ENCODE measurements around the gene COMMD3.
"Not testable (repeated sequence)": the region's sequence is repeated elsewhere in the genome, so short reads cannot be mapped to it uniquely, and the experiment has no call there.

The COMMD3 gene

DNA sequence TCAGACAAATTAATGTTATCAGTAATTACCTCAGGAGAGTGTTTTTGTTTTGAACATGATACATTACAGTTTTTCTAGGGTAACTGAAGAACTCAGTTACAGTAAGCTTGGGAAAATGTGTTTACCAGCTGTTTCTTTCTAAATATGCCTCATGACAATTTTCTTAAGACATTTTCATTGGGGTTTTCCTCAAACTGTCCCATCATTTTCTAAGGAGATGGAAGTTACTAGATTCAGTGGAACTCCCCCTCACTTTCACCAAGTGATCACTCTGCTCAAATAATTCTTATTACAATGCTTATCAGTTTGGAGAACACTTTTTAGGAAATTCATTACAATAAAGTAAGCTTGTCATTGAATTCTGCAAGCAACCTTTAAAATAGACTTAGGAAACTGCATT, 22.7 kb downstream of the COMMD3 start:
- DNase-seq (ENCODE audit: low read depth in 2 of 2): no peak

DNA sequence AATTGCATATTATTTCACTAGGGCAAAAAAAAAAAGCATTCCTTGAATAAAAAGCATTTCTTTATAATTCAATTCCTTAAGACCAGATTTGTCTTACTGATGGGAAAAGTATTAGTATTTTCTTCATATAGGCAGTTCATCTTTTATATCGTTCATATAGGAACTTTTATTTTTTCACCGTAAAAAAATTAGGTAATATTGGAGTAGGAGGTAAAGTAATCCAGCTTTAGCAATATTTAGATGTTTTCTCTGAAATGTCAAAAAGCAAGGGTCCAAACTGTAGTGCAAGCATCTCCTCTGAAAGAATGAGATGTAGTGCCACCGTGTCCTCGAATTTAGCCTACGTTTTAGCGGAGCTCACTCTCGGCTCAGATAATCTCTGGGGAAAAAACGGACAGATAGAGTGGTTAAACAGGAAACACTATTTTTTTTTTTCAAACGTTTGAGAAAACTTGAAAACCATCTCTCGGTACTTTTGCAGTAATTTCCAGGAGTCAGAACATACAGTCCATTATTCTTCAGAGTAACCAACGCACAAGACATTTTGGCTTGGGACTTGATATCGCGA, 23.7 kb downstream of the COMMD3 start:
- DNase-seq (ENCODE audit: low read depth in 2 of 2): no peak

DNA sequence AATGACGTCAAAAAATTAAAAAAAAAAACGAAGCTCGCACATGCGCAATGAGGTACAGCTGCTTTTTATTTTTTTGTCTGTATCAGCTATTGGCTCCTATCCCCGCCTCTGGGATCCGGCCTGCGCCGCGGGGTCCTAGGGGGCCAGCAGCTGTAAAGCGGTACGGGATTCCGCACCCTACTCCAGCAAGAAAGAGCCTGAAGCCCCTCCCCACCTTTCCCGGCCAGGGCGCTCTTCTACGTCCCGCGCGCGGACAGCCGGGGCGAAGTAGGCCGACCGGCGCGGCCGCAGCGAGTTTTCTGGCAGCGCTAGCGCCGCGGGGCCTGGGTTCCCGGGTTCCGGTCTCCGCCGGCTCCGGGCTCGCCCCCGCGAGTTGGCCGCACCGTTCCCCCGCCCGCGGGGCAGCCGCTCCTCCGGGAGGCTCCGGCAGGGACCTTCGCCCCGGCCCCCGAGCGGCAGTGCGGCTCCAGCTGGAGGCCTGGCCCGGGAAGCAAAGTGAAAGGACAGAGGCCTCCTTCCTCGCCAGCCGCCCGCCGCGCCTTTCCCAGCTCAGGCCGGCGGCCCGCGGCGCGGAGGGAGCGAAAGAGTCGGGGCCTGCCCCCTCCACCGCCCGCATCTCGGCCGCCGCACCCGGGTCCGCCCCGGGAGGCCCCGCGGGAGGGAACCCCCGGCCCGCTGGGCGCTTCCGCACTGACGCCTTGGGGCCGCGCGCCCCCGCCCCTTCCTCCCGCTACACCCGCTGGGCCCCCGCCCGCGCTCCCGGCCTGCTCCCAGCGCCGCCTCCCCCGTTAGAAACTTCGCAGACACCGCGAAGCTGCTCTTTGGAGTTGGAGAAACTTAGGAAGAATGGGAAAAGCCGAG, 24.4 kb downstream of the COMMD3 start:
- DNase-seq (ENCODE audit: low read depth in 2 of 2): peak in 1 of 2 donors; percentile 47

DNA sequence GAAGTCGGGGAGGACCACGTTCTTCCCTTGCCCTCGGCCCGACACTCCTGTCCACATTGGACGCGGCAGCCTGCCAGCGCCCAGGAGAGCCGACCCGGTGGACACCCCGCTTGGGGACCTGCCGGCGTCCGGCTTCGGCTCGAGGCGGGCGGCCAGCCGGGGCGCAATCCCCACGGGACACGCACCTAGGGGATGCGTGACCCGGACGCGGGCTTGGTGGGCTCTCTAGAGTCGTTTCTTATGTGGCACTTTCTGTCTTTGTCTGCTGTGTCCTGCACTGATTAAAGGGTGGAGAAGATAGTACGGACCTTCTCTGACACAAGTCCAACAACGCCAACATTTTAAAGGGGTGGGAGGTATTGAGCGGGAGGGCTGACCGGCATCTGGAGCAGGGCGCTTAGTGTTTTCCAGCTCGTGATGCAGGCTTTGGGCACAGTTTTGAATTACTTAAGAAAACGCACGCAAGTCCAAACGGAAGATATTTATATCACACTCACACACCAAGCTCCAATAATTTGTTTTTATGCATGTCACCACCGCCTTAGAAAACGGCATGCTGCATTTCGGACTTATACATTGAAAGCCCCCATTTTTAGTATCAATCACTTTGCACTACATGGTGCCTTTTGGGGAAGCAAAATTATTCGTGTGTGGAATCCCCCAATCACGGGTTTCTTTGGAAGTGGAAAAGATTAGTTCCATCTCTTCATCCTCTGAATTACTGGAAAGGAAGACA, 25.2 kb downstream of the COMMD3 start:
- DNase-seq (ENCODE audit: low read depth in 2 of 2): no peak

DNA sequence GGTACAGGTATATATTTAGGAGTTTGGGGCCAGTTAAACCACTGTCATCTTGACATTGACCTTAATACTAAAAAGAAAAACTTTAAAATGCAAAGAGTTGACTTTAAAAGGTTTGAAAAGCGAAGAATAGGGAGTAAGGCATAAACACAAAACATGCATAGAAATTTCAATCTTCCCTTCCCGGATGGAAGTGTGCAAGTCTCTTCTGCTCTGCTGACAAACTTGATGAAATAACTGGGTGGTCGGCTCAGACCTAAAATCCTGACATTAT, 25.7 kb downstream of the COMMD3 start:
- DNase-seq (ENCODE audit: low read depth in 2 of 2): no peak

DNA sequence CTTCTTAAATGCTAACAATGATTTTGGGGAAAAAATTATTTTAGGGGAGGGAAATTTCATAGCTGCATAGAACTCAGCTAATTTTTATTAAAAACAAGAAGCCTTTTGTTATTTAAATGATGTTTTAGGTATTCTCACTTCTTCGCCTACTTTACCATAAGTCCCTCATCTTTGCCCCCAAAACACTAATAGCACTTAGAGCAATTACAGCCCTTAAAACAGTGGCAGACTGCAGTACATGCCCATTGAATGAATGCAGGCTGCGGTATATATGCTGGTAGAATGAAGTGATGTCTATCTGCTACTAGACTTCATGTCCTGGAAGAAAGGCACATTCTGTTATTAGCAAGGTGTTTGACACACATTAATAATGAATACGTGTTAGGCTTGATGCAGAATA, 26.2 kb downstream of the COMMD3 start:
- DNase-seq (ENCODE audit: low read depth in 2 of 2): no peak

DNA sequence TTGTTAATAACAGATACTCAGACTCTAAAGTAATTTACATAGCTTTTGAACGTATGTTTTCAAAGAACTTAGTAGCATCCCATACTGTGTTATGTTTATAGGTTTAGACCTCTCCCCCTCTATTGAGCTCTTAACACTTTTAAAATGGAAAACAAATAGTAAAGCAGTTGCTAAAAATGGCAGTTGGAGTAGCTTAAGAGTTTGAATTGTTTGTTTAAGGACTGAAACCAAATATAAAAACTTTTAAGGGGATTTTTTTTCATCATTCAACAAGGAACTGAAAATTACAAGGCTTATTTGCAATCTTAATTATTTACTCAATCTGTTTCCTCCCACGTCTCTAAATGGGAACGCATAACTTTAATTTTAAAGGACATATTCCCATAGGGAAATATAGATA, 27.5 kb downstream of the COMMD3 start:
- no peak for DNase-seq (ENCODE audit: low read depth in 2 of 2)

DNA sequence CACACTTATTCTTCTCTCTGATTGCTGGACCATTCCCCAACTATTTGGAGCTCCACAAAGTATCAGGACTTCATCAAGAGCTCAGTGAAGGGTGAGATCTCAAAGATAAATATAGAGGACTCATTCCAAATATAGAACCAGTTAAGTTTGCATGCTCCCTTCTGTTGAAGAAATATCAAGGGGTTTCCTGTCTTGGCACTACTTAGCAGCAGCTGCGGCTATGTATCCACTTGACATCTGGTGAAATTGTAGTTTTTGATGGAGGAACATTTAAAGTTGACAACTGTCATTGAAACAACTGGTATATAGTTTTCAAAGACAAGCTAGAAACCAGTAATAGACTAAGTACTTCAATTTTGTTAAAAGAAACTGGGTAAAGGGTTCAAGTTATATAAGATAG, 28.1 kb downstream of the COMMD3 start:
- no peak for DNase-seq (ENCODE audit: low read depth in 2 of 2)

DNA sequence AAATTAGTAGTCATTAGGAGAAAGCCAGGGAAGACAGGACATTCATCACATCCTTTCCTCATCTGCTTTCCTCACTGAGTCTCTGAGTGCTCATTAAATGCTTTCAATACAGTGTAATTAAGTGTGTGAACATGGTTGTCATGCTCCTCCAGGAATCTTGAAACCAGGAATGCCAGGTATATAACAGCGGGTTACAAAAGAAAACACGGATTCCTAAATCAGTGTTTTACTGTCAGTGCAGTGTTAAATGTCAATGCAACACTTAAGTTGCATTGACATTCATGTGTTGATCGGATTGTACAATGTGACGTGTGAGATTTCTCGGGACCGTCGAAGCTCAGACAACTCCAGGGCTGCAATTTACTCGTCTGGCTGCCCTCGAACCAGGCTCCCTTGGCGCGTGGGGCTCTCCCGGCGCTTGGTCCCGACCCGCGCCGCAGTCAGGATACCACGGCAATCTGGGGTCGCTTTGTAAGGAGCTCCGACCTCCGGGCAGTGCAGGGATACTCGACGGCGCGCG, 28.7 kb downstream of the COMMD3 start:
- DNase-seq (ENCODE audit: low read depth in 2 of 2): no peak

DNA sequence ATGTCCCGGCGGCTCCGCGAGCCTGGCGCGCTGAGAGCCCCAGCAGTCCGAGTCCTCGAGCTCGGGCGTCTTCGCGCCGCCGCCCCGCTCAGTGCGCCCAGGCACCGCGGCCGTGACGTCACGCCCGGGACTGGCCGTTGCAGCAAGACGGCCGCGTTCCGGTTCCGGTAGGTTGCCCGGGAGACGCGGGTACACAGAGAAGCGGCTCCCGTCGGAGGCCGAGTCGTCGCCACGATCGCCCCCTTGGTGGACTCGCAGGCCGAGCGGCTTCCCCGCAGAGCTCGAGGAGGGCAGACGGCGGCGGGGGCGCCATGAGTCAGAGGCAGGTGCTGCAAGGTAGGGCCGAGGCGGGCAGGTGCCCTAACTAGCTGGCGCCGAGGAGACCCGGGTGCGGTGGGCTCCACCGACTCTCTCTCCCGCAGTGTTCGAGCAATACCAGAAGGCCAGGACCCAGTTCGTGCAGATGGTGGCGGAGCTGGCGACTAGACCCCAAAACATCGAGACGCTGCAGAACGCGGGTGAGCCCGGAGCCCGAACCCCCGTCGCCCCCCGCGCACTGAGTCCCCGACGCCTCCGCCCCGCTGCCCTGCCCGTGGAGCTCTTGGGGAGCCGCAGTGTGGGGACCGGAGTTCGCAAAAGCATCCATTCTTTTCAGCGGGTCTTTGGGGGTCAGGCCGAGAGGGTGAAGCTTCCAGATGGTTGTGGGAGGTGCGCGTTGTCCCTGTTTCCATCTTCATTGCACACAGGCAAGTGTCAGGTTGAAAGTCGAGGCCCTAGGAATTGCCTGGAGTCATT, 29.3 kb downstream of the COMMD3 start, which contains the start of gene SPAG6:
TSS of gene SPAG6 (plus strand) at position 196 of the 795 bp plus-strand sequence. CDS start at position 312, 116 bp downstream.
- peak; percentile 42 to 56 for DNase-seq (ENCODE audit: low read depth in 2 of 2)

DNA sequence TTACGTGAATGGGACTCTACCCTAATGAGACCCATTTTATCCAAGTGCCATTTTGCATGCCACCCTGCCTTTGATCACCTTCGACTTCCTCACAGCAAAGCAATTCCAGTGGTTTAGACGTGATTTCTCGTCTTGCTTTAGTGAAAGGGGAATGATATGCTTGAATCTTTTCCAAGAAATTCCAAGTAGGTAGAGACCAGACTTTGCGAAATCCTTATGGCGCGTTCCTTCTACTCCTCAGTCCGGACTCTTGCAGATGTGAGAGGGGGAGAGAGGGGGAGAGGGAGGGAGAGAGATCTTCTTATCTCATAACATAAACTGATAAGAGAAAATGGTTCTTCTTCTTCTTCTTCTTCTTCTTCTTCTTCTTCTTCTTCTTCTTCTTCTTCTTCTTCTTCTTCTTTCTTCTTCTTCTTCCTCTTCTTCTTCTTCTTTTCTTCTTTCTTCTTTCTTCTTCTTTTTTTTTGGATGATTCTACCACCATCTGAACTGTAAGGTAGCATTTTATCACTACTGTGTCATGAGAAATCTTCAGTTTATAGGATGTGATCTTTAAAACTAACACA, 30.0 kb downstream of the COMMD3 start:
- DNase-seq (ENCODE audit: low read depth in 2 of 2): no peak

DNA sequence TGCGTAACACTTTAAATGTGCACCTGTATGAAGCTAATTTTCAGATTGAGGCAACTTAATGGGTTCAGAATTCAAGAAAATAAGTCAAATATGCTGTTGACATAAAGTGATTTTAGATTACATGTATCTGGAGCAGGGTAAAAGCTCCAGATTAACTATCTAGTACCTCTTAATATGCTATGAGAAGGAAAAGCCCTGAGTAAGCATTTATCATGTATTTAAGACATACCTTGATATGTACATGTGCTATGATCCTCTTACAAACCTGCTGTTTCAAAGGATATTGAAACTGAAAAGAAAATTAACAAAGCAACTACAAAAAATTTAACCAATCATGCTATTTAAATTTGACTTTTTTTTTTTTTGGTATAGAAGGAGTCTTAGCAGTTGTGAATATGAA, 33.6 kb downstream of the COMMD3 start:
- DNase-seq (ENCODE audit: low read depth in 2 of 2): no peak

DNA sequence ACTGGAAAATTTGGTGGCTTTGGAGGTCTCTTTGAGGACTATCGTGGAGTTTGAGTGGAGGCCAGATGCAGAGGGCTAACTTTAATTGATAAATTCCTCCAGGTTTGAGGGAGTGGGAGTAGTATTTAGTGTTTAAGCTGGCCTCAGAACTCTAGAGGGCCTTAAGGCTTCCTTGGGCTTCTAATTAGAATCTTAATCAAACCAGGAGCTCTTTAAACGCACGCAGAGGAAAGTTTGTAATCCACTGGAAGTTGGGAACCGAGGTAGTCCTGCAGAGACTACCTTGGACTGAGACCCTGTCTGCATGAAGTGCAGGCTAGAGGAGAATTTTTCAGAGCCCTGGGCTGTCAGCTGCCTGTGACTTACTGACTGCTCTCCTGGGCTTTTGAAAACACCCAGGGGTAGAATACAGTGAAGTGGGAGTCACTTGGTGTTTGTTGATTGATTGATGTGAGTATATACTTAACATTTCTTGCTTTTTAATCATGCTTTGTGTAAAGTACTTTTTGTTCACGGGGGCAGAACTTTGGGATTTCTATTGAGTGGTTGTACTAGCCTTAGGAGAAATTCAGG, 35.0 kb downstream of the COMMD3 start:
- no peak for DNase-seq (ENCODE audit: low read depth in 2 of 2)

DNA sequence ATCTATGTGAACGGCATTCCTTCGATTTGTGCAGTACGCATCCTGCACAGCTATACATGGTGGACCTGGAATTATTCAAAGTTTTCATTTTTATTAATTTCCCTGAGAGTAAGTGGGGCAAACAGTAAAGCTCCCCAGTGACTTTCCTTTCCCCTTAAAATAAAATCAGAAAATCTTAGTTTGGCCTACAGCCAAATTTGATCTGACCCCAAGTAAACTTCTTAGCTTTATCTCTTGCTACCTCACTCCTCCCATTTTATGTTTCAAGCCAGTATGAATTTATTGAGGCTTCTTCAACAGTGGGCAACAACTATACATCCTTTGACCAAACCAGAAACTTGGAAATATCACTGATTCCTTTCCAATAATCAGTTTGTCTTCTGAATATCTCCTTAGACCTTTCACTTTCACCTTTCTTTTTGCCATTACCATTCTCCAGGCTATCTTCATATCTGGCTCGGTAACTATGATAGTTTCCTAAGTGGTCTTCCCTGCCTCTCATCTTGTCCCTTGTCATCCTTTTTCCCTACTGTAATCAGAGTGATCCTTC, 40.2 kb downstream of the COMMD3 start:
- DNase-seq (ENCODE audit: low read depth in 2 of 2): no peak

DNA sequence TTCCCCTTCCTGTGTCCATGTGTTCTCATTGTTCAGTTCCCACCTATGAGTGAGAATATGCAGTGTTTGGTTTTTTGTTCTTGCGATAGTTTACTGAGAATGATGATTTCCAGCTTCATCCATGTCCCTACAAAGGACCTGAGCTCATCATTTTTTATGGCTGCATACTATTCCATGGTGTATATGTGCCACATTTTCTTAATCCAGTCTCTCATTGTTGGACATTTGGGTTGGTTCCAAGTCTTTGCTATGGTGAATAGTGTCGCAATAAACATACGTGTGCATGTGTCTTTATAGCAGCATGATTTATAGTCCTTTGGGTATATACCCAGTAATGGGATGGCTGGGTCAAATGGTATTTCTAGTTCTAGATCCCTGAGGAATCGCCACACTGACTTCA, 41.6 kb downstream of the COMMD3 start:
- not testable (repeated sequence) for DNase-seq (ENCODE audit: low read depth in 2 of 2)

DNA sequence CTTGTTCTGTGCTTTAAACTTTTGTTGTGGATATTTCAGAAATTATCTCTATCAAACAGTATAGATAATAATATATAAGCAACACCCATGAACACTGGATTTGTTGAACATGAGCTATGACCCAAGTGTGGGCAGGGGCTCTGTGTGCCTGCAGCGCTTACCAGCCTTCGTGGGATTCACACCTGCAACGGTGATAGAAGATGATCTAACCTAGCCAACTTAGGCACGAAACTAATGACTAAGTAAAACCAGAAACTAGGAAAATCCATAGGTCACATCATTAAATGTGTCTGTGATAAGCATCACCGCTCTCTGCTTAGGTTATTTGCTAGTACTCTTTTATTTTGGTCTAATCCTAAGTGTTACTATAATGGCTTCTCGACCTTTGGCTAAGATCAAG, 47.1 kb downstream of the COMMD3 start:
- no peak for DNase-seq (ENCODE audit: low read depth in 2 of 2)

DNA sequence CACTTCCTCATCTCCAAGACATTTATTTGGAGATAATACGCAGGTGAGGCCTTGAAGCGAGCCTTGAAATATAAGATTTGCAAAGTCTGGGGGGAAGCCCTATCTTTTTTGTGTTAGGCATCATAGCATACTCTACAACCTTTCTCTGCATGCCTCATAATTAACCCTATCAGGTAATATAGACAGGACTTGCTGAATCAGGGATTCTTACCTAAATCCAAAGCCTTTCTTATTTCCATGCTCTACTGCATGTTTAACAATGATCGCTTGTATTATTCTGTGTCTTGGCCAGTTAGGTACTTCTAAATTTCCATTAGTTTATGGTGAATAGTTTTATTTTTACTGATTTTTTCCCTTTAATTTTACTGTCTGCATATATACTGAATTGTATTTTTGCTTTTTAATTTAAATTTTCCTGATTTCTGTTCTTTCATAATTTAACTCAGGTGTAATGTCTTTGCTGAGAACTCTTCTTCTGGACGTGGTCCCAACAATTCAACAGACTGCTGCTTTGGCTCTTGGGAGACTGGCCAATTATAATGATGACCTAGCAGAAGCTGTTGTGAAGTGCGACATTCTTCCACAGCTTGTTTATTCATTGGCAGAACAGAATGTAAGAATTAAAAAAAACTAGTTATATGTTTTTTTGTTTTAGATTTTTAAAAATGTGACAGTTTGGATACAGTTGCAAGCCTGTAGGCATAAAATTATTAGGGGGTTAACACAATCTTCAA, 48.4 kb downstream of the COMMD3 start:
- DNase-seq (ENCODE audit: low read depth in 2 of 2): no peak

DNA sequence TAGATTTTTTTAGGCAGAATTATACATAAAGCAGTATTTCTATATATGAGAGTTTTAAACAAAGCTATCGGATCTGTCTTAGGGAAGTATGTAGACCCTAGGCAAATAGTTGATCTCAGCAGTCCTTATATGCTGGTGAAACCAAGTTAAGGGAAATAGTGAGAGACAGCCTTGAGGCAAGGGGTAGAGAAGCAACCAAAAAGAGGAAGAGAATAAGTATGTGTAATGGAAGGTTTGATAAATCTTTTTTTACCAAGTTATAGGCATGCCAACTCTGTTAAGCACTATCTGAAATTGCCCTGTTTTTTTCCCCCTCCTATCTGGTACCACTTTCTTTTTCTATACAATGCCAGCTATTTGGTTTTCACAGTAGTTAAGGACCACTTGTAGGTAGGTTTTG, 49.0 kb downstream of the COMMD3 start:
- no peak for DNase-seq (ENCODE audit: low read depth in 2 of 2)

DNA sequence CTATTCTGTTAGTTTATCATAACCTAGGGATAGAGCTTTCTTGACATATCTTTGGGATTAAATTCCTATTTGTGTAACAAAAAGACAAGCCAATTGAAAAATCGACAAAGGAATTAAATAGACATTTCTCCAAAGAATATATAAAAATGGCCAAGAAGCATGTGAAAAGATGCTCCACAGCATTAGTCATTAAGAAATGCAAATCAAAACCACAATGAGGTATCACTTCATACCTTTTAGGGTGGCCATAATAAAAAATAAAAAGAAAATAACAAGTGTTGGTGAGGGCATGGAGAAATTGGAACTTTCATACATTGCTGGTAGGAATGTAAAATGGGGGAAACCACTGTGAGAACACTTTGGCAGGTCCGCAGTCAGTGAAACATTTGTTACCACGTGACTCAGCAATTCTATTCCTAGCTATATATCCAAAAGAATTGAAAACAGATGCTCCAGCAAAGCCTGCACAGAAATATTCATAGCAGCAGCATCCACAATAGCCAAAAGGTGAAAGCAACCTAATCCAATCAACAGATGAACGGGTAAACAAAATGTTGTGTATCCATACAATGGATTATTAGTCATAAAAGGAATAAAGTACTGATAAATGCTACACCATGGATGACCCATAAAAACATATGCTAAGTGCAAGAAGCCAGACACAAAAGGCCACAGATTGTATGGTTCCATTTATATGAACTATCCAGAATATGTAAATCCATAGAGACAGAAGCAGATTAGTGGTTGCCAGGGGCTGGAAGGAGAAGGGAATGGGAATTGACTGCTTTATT, 49.7 kb downstream of the COMMD3 start:
- no peak for DNase-seq (ENCODE audit: low read depth in 2 of 2)

DNA sequence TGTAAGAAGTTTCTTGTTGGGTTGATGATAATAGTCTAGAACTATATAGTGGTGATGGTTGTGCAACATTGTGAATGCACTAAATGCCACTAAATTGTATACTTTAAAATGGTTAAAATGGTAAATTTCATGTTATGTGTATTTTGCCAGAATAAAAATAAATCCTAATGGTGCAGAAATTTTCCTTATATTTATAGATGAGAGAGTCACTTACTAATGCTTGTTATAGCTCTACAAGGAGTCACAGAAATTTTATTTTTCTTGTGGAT, 50.2 kb downstream of the COMMD3 start:
- DNase-seq (ENCODE audit: low read depth in 2 of 2): no peak

Measured in stimulated activated CD4-positive, alpha-beta T cell treated with anti-CD3 and anti-CD28 coated beads, Interleukin-4, amount 100 ng/mL, for 48 hours (primary cell).